Esophagus muscularis mucosa (tissue), 4 donors: ENCODE results near the gene CLEC3A. TPM values are rescaled to one million over a fixed set of nuclear protein-coding genes. Genes with fewer than 3 reads are reported as not detected.

Experiments
- DNase-seq: peaks from one replicate; pipeline ENCODE4 v3.0.0-alpha.2; 2017; ENCODE audit errors: extremely low spot score
- H3K27ac ChIP-seq, 4 donors: fragments of 200-600 bp; sonication (generic); replicated peaks in 1 of 4; 1 replicate in 3 of 4; 2 replicates in 1 of 4; pipeline ENCODE4 v1.5.1; 2016 to 2019; ENCODE audit warnings: mild to moderate bottlenecking in 1 of 4
- H3K27me3 ChIP-seq, 4 donors: fragments of 200-600 bp; sonication (generic); one replicate each; pipeline versions ENCODE4 v1.5.1 to v1.6.0; 2016 to 2019
- H3K36me3 ChIP-seq, 4 donors: fragments of 200-600 bp; sonication (generic); one replicate each; pipeline ENCODE4 v1.5.1; 2016 to 2019
- H3K4me1 ChIP-seq, 4 donors: fragments of 200-600 bp; sonication (generic); one replicate each; pipeline ENCODE4 v1.5.1; 2016 to 2019
- H3K4me3 ChIP-seq, 4 donors: fragments of 200-600 bp; sonication (generic); 1 replicate in 2 of 4; 2 replicates in 2 of 4; pipeline ENCODE4 v1.5.1; 2016 to 2019; ENCODE audit warnings: mild to moderate bottlenecking in 4 of 4, moderate library complexity in 1 of 4
- H3K9me3 ChIP-seq, 4 donors: fragments of 200-600 bp; sonication (generic); 1 replicate in 3 of 4; 2 replicates in 1 of 4; pipeline ENCODE4 v1.5.1; 2016 to 2019
- CTCF ChIP-seq, 3 experiments: fragments of 200-600 bp in 2 of 3; fragments of 450-650 bp in 1 of 3; sonication (generic) in 2 of 3; IDR thresholded peaks; one replicate each; pipeline ENCODE4 v1.5.1; 2017 to 2019; ENCODE audit warnings: antibody characterized with exemption in 3 of 3, mild to moderate bottlenecking in 2 of 3, moderate library complexity in 1 of 3
- EP300 ChIP-seq: sonication (generic); formaldehyde crosslinking; IDR thresholded peaks from one replicate; pipeline ENCODE4 v1.6.1; 2017; ENCODE audit warnings: antibody characterized with exemption
- POLR2A ChIP-seq: fragments of 450-650 bp; IDR thresholded peaks from one replicate; pipeline ENCODE4 v1.6.1; 2017; ENCODE audit warnings: antibody characterized with exemption, moderate library complexity, mild to moderate bottlenecking, low read depth
- POLR2AphosphoS5 ChIP-seq, 2 donors: sonication (generic); formaldehyde crosslinking; IDR thresholded peaks; one replicate each; pipeline ENCODE4 v1.6.1; 2017; ENCODE audit warnings: antibody characterized with exemption in 2 of 2
- WGBS: methylation state at CpG from one replicate; pipeline ENCODE4 v1.1.5; 2018; 5-methylcytosine and 5-hydroxymethylcytosine counted together
- intact Hi-C: fragments of 100-400 bp; cut with DNase I; formaldehyde crosslinking; loops from one replicate; pipeline ENCODE4 v1.15.1; 2023
- total RNA-seq, 4 donors: library from RNA; depleted of rRNA; stranded (reverse); fragments of >200 nt; gene quantifications; one replicate each; pipeline versions ENCODE4 v1.1.0 to v1.2.1, GENCODE V29; 2016

The CLEC3A gene
- total RNA-seq, 4 donors from 2014 or later = 0.17 to 0.42 TPM; not detected in 2

- no peaks in the 10 kb centered on the region for H3K36me3 ChIP-seq
- 74% methylated on average over 3 of the region's 3 CpGs for WGBS
- no peaks in the 10 kb centered on the region for H3K4me1 ChIP-seq
- TF ChIP-seq CTCF (IDR thresholded peaks at IDR 0.05) = no peak
- TF ChIP-seq POLR2A = no peak
- no peak for TF ChIP-seq POLR2AphosphoS5 (IDR thresholded peaks at IDR 0.05)
- TF ChIP-seq EP300 = no peak
- H3K27me3 ChIP-seq = peaks cover 0 to 18% (median 0%) of the 10 kb centered on the region in 4 donors
- no peak overlapping the region for H3K4me3 ChIP-seq
- no peak overlapping the region for H3K27ac ChIP-seq
- no peaks in the 10 kb centered on the region for H3K9me3 ChIP-seq
- intact Hi-C loops = no loop called here
- DNase-seq = no peak
Observed at GRCh38 chr16:78075800-78076199, 53.5 kb downstream of the CLEC3A start.

DNA sequence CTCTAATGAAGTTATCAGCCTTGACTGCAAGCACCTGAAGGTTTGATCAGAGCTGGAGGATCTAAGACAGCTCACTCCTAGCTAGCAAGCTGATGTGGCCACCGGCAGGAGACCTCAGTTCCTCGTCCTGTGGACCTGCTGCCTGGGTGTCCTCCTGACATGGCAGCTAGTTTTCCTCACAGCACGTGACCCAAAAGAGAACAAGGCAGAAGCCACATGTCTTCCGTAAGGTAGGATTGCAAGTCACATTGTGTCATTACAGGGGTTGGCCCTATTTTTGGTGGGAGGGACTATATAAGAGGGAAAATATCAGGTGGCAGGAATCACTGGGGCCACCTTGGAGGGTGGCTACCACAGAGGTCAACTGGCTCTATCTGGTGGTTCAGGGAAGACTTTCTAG is 59.0 kb downstream of the CLEC3A start:
- TF ChIP-seq POLR2A (no peak), CTCF (IDR thresholded peaks at IDR 0.05) (no peak), EP300 (no peak), POLR2AphosphoS5 (IDR thresholded peaks at IDR 0.05) (no peak)
- H3K4me3 ChIP-seq = no peak overlapping the region
- DNase-seq = no peak
- peaks cover 0 to 12% (median 0%) of the 10 kb centered on the region in 4 donors for H3K27me3 ChIP-seq
- no peaks in the 10 kb centered on the region for H3K4me1 ChIP-seq
- H3K27ac ChIP-seq = no peak overlapping the region
- intact Hi-C loops = no loop called here
- H3K36me3 ChIP-seq = no peaks in the 10 kb centered on the region
- H3K9me3 ChIP-seq = no peaks in the 10 kb centered on the region
- 78% methylated on average over 4 of the region's 4 CpGs for WGBS

Other genes starting within 250 kb of the CLEC3A start
- gene VAT1L, start 234.0 kb upstream of the CLEC3A start, total RNA-seq = 1 to 10 TPM; 1.7 to 6.3 (median 2.9) TPM
- gene WWOX, start 77.1 kb downstream of the CLEC3A start, total RNA-seq = 10 to 100 TPM; 14.4 to 27.8 (median 15.4) TPM